NCI-H226 (cell line): ENCODE data around the gene MFSD11.
"Not testable (repeated sequence)": the region's sequence is repeated elsewhere in the genome, so short reads cannot be mapped to it uniquely, and the experiment has no call there.

Experiments used
- DNase-seq: peaks from one replicate; pipeline ENCODE4 v3.0.0-alpha.2; 2015

MFSD11 gene

GRCh38 chr17:76709077-76709950 lies 28.6 kb upstream of the MFSD11 start:
- DNase-seq = peak; percentile 75

GRCh38 chr17:76709951-76710862 lies 27.7 kb upstream of the MFSD11 start:
- not testable (repeated sequence) for DNase-seq

- peak; percentile 56 for DNase-seq
Measured at GRCh38 chr17:76710863-76711611, 26.9 kb upstream of the MFSD11 start, which contains the start of gene MXRA7. Gene MXRA7 (minus strand): TSS chr17:76710965. CDS start chr17:76710946, 19 bp downstream.

GRCh38 chr17:76712321-76712720 lies 25.6 kb upstream of the MFSD11 start:
- DNase-seq = not testable (repeated sequence)

GRCh38 chr17:76713765-76714164 lies 24.2 kb upstream of the MFSD11 start:
- DNase-seq = no peak

GRCh38 chr17:76714336-76714735 lies 23.6 kb upstream of the MFSD11 start:
- no peak for DNase-seq

GRCh38 chr17:76714822-76715495 lies 23.0 kb upstream of the MFSD11 start:
- peak; percentile 26 for DNase-seq

GRCh38 chr17:76715496-76715830 lies 22.5 kb upstream of the MFSD11 start:
- no peak for DNase-seq

- DNase-seq = peak; percentile 98
Measured at GRCh38 chr17:76716146-76716838, 21.6 kb upstream of the MFSD11 start.

- DNase-seq = peak; percentile 75
Measured at GRCh38 chr17:76716839-76717215, 21.1 kb upstream of the MFSD11 start.

- no peak for DNase-seq
Measured at GRCh38 chr17:76718516-76718915, 19.4 kb upstream of the MFSD11 start.

- no peak for DNase-seq
Measured at GRCh38 chr17:76720211-76720610, 17.7 kb upstream of the MFSD11 start.

GRCh38 chr17:76720941-76721340 lies 17.0 kb upstream of the MFSD11 start:
- DNase-seq = no peak

GRCh38 chr17:76721463-76721862 lies 16.5 kb upstream of the MFSD11 start:
- no peak for DNase-seq

- no peak for DNase-seq
Measured at GRCh38 chr17:76722279-76722678, 15.6 kb upstream of the MFSD11 start.

- not testable (repeated sequence) for DNase-seq
Measured at GRCh38 chr17:76722977-76723376, 14.9 kb upstream of the MFSD11 start.

GRCh38 chr17:76723812-76724211 lies 14.1 kb upstream of the MFSD11 start:
- DNase-seq = no peak

GRCh38 chr17:76725580-76726230 lies 12.2 kb upstream of the MFSD11 start:
- no peak for DNase-seq

- DNase-seq = peak; percentile 91
Measured at GRCh38 chr17:76726231-76726775, 11.6 kb upstream of the MFSD11 start, which contains the start of gene JMJD6. Gene JMJD6 (minus strand): TSS chr17:76726606. CDS start chr17:76726475, 131 bp downstream.
